ENCODE measurements around the gene CLMN. TPM values are rescaled to one million over a fixed set of nuclear protein-coding genes. Genes with fewer than 3 reads are reported as not detected.

The CLMN gene
- total RNA-seq, 4 donors from 2014 or later: 3.3 to 14.1 (median 5.1) TPM

GRCh38 chr14:95314609-95315008, 5.1 kb downstream of the CLMN start:
- H3K27me3 ChIP-seq: peaks cover 0 to 6% (median 0%) of the 10 kb centered on the region in 4 donors
- H3K4me1 ChIP-seq: peaks cover 18 to 78% (median 26%) of the 10 kb centered on the region in 3 donors
- no peaks in the 10 kb centered on the region for H3K9me3 ChIP-seq
- TF ChIP-seq POLR2A (IDR thresholded peaks at IDR 0.05) (no peak), CTCF (IDR thresholded peaks at IDR 0.05) (no peak)
- DNase-seq: no peak
- intact Hi-C loops (cut with DNase I): no loop called here
- H3K4me3 ChIP-seq: no peak overlapping the region
- WGBS, 2 donors: 28 to 40% methylated on average over 1 to 5 of the region's 6 CpGs
- no peaks in the 10 kb centered on the region for H3K36me3 ChIP-seq
- peak overlapping the region; percentile 33 to 79 (median 62) for H3K27ac ChIP-seq

GRCh38 chr14:95313707-95314106, 6.0 kb downstream of the CLMN start:
- TF ChIP-seq POLR2A (IDR thresholded peaks at IDR 0.05) (no peak), CTCF (IDR thresholded peaks at IDR 0.05) (no peak)

GRCh38 chr14:95313190-95313589, 6.5 kb downstream of the CLMN start:
- no peak overlapping the region for H3K4me3 ChIP-seq
- H3K4me1 ChIP-seq: peaks cover 7 to 63% (median 20%) of the 10 kb centered on the region in 3 donors
- no peak for DNase-seq
- no peaks in the 10 kb centered on the region for H3K36me3 ChIP-seq
- TF ChIP-seq POLR2A (IDR thresholded peaks at IDR 0.05) (no peak), CTCF (IDR thresholded peaks at IDR 0.05) (no peak)
- 54 to 63% methylated on average over 2 of the region's 2 CpGs for WGBS, 2 donors
- intact Hi-C loops (cut with DNase I): no loop called here
- peaks cover 0 to 2% (median 0%) of the 10 kb centered on the region in 4 donors for H3K27me3 ChIP-seq
- H3K27ac ChIP-seq: peak overlapping the region in 3 of 4 donors; percentile 42 to 62 (median 49)
- H3K9me3 ChIP-seq: no peaks in the 10 kb centered on the region

More at GRCh38 chr14:95313707-95314106, 6.0 kb downstream of the CLMN start:
- 37 to 70% methylated on average over 1 to 2 of the region's 5 CpGs for WGBS, 2 donors
- intact Hi-C loops (cut with DNase I): no loop called here
- Histone ChIP-seq H3K9me3 (no peaks in the 10 kb centered on the region), H3K36me3 (no peaks in the 10 kb centered on the region), H3K27ac (peak overlapping the region in 3 of 4 donors; percentile 49 to 79 (median 62)), H3K4me1 (peaks cover 11 to 69% (median 25%) of the 10 kb centered on the region in 3 donors), H3K27me3 (peaks cover 0 to 6% (median 0%) of the 10 kb centered on the region in 4 donors), H3K4me3 (no peak overlapping the region)
- peak; percentile 12 for DNase-seq

GRCh38 chr14:95312311-95312710, 7.4 kb downstream of the CLMN start:
- whole genome bisulfite sequencing, 2 donors: 73 to 89% methylated on average over 4 to 6 of the region's 6 CpGs
- peaks cover 10 to 67% (median 20%) of the 10 kb centered on the region in 3 donors for H3K4me1 ChIP-seq
- intact Hi-C loops (cut with DNase I): no loop called here
- H3K9me3 ChIP-seq: no peaks in the 10 kb centered on the region
- TF ChIP-seq CTCF (IDR thresholded peaks at IDR 0.05): no peak
- H3K27me3 ChIP-seq: no peaks in the 10 kb centered on the region
- no peaks in the 10 kb centered on the region for H3K36me3 ChIP-seq
- no peak overlapping the region for H3K4me3 ChIP-seq
- no peak for DNase-seq
- H3K27ac ChIP-seq: peak overlapping the region in 3 of 4 donors; percentile 42 to 62 (median 49)

GRCh38 chr14:95311752-95312151, 8.0 kb downstream of the CLMN start:
- WGBS, 2 donors: 70 to 80% methylated on average over 4 to 7 of the region's 7 CpGs
- intact Hi-C loops (cut with DNase I): no loop called here
- DNase-seq: no peak
- Histone ChIP-seq H3K4me1 (peaks cover 10 to 63% (median 20%) of the 10 kb centered on the region in 3 donors), H3K4me3 (no peak overlapping the region), H3K27ac (peak overlapping the region in 3 of 4 donors; percentile 42 to 62 (median 49)), H3K9me3 (no peaks in the 10 kb centered on the region), H3K27me3 (no peaks in the 10 kb centered on the region), H3K36me3 (no peaks in the 10 kb centered on the region)
- TF ChIP-seq CTCF (IDR thresholded peaks at IDR 0.05) (no peak), POLR2A (IDR thresholded peaks at IDR 0.05) (no peak)
